Measurements from ENCODE around the gene MKLN1. TPM values are rescaled to one million over a fixed set of nuclear protein-coding genes. Genes with fewer than 3 reads are reported as not detected.

The MKLN1 gene
- total and polyA plus RNA-seq, 3 donors from 2014 or later, result 42.1 to 87.9 (median 82.4) TPM

DNA sequence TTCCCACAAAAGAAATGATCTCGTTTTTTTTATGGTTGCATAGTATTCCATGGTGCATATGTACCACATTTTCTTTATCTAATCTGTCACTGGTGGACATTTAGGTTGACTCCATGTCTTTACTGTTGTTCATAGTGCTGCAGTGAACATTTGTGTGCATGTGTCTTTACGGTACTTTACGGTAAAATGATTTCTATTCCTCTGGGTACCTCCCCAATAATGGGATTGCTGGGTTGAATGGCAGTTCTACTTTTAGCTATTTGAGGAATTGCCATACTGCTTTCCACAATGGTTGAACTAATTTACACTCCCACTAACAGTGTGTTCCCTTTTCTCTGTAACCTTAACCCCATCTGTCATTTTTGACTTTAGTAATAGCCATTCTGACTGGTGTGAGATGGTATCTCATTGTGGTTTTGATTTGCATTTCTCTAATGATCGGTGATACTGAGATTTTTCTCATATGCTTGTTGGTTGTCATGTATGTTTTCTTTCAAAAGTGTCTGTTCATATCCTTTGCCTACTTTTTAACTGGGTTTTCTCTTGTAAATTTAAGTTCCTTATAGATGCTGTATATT, 37.2 kb downstream of the MKLN1 start:
- WGBS, 2 donors, result 95 to 97% methylated on average over 4 of the region's 4 CpGs
- Histone ChIP-seq H3K4me1 (peaks cover 5% of the 10 kb centered on the region), H3K4me3 (no peak overlapping the region), H3K27ac (no peak overlapping the region), H3K36me3 (ENCODE audit: low read depth, missing control alignments) (no peaks in the 10 kb centered on the region), H3K9me3 (no peaks in the 10 kb centered on the region), H3K27me3 (no peaks in the 10 kb centered on the region)
- intact Hi-C loops (cut with DNase I; ENCODE audit: low total_unique reads), result no loop called here
- TF ChIP-seq, protein P1, sequence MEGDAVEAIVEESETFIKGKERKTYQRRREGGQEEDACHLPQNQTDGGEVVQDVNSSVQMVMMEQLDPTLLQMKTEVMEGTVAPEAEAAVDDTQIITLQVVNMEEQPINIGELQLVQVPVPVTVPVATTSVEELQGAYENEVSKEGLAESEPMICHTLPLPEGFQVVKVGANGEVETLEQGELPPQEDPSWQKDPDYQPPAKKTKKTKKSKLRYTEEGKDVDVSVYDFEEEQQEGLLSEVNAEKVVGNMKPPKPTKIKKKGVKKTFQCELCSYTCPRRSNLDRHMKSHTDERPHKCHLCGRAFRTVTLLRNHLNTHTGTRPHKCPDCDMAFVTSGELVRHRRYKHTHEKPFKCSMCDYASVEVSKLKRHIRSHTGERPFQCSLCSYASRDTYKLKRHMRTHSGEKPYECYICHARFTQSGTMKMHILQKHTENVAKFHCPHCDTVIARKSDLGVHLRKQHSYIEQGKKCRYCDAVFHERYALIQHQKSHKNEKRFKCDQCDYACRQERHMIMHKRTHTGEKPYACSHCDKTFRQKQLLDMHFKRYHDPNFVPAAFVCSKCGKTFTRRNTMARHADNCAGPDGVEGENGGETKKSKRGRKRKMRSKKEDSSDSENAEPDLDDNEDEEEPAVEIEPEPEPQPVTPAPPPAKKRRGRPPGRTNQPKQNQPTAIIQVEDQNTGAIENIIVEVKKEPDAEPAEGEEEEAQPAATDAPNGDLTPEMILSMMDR (IDR thresholded peaks at IDR 0.05), result no peak
- no peak for TF ChIP-seq POLR2A (IDR thresholded peaks at IDR 0.05)
- no peak for DNase-seq

DNA sequence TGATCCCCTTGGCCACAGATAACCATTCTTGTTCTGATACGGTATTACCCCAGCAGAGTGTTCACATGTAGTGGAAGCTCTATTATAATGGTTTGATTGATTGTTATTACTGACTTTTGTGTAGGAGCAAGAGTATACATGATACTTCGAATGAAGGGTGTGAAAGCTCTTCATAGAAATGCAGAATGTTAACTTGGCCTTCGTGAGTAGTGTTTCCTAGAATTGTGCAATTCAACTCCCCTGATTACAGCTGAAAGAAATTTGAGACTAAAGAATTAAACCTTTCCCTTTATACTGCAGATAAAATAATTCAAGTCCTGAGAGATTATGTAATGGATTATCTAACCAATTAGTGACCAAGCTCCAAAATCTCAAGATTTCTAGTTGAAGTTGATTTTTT, 38.2 kb downstream of the MKLN1 start:
- no peak overlapping the region for H3K4me3 ChIP-seq
- no peaks in the 10 kb centered on the region for H3K9me3 ChIP-seq
- intact Hi-C loops (cut with DNase I; ENCODE audit: low total_unique reads), result no loop called here
- no peaks in the 10 kb centered on the region for H3K36me3 ChIP-seq (ENCODE audit: low read depth, missing control alignments)
- H3K27ac ChIP-seq, result no peak overlapping the region
- 29 to 42% methylated on average over 3 of the region's 3 CpGs for WGBS, 2 donors
- no peak for DNase-seq
- no peaks in the 10 kb centered on the region for H3K27me3 ChIP-seq
- TF ChIP-seq, protein P1 (IDR thresholded peaks at IDR 0.05), result no peak
- TF ChIP-seq POLR2A (IDR thresholded peaks at IDR 0.05), result no peak
- H3K4me1 ChIP-seq, result peaks cover 5% of the 10 kb centered on the region

DNA sequence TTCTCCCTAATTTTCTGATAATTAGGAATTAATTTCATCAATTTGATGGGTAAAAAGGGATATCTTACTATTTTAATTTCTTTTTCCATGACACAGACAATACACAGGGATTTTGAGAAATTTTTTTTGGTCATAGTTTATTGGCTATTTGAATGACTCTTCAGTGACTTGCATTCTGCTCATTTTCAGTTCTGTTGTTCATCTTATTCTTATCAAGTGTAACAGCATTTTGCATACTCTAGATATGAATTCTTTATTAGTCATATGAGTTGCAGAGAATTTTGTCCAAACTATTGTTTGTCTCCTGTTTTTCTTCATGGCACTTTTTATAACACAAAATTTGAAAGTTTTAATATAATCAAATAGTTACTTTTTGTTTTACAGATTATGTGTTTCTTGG, 41.7 kb downstream of the MKLN1 start:
- Histone ChIP-seq H3K4me1 (peaks cover 9% of the 10 kb centered on the region), H3K27ac (no peak overlapping the region), H3K36me3 (ENCODE audit: low read depth, missing control alignments) (no peaks in the 10 kb centered on the region), H3K4me3 (no peak overlapping the region), H3K9me3 (no peaks in the 10 kb centered on the region), H3K27me3 (no peaks in the 10 kb centered on the region)
- TF ChIP-seq, protein P1 (IDR thresholded peaks at IDR 0.05), result no peak
- no peak for TF ChIP-seq POLR2A (IDR thresholded peaks at IDR 0.05)
- intact Hi-C loops (cut with DNase I; ENCODE audit: low total_unique reads), result no loop called here
- no peak for DNase-seq

DNA sequence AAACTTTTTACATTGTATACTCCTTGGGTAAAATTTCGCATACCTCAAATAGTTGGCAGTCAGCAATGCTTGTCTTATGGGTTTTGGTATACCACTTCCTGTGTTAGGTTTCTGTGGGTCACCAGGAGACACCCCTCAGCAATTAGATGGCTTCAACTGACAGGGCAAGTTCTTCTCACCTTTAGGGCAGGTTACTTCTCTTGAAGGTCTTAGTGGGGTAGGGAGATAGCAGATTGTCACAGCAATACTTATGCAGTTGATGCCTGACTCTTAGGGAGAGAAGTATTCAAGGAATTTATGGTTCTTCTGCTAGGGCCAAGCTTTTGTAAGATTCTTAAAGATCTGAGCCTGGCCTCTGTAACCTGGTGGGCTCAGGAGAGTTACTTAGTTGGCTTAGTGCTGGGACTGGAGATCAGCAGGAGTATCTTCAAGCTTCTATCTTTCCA, 42.9 kb downstream of the MKLN1 start:
- TF ChIP-seq POLR2A (IDR thresholded peaks at IDR 0.05), result no peak
- TF ChIP-seq, protein P1 (IDR thresholded peaks at IDR 0.05), result no peak
- Histone ChIP-seq H3K27ac (no peak overlapping the region), H3K36me3 (ENCODE audit: low read depth, missing control alignments) (no peaks in the 10 kb centered on the region), H3K9me3 (no peaks in the 10 kb centered on the region), H3K4me1 (peaks cover 18% of the 10 kb centered on the region), H3K27me3 (no peaks in the 10 kb centered on the region), H3K4me3 (no peak overlapping the region)
- intact Hi-C loops (cut with DNase I; ENCODE audit: low total_unique reads), result no loop called here
- no peak for DNase-seq
- 73 to 87% methylated on average over 1 of the region's 1 CpG for WGBS, 2 donors

DNA sequence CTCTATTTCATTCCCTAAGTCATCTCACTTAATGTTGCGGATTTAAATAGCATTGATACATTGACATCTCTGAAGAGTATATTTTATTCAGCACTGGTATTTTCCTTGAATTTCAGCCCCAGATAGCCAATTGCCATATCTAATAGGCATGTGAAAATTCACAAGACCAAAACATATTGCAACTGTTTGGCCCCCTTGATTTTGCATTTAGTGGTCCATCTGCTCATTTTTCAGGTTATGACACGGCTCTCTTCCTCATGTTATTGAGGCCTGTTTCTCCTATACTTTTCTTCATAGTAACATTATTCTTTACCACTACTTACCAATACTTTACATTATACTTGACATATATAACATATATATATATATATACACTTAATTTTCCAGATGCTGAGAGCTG, 43.7 kb downstream of the MKLN1 start:
- peaks cover 18% of the 10 kb centered on the region for H3K4me1 ChIP-seq
- no peaks in the 10 kb centered on the region for H3K9me3 ChIP-seq
- WGBS, 2 donors, result 94 to 100% methylated on average over 2 of the region's 2 CpGs
- intact Hi-C loops (cut with DNase I; ENCODE audit: low total_unique reads), result no loop called here
- H3K36me3 ChIP-seq (ENCODE audit: low read depth, missing control alignments), result no peaks in the 10 kb centered on the region
- TF ChIP-seq POLR2A (IDR thresholded peaks at IDR 0.05), result no peak
- TF ChIP-seq, protein P1 (IDR thresholded peaks at IDR 0.05), result no peak
- H3K27ac ChIP-seq, result no peak overlapping the region
- H3K4me3 ChIP-seq, result no peak overlapping the region
- DNase-seq, result no peak
- H3K27me3 ChIP-seq, result no peaks in the 10 kb centered on the region
